ENCODE data around the gene LAYN. TPM values are rescaled to one million over a fixed set of nuclear protein-coding genes. Genes with fewer than 3 reads are reported as not detected.

Gene LAYN
- total RNA-seq, 1 experiment from 2014 or later = 9.6 TPM

GRCh38 chr11:111575740-111576139, 35.2 kb downstream of the LAYN start:
- H3K36me3 ChIP-seq (ENCODE audit: insufficient read depth, low read length, poor library complexity, severe bottlenecking) = no peaks in the 10 kb centered on the region
- no peaks in the 10 kb centered on the region for H3K27me3 ChIP-seq (replicated peaks; ENCODE audit: insufficient read depth, low read depth, low read length, poor library complexity)
- no peaks in the 10 kb centered on the region for H3K9me3 ChIP-seq (ENCODE audit: low read depth, low read length, poor library complexity, severe bottlenecking)
- peaks cover 8% of the 10 kb centered on the region for H3K4me1 ChIP-seq (ENCODE audit: insufficient read depth, low read length, poor library complexity, severe bottlenecking)
- no TSS peak for BruUV-seq (replicated peaks)
- ChIA-PET CTCF (no interaction called here), POLR2A (ENCODE audit: low non-redundant PET) (no interaction called here)
- H3K27ac ChIP-seq (ENCODE audit: low read depth, low read length, poor library complexity, severe bottlenecking) = no peak overlapping the region
- intact Hi-C loops (cut with micrococcal nuclease; ENCODE audit: unreplicated experiment) = no loop called here
- TF ChIP-seq EZH2 (IDR thresholded peaks at IDR 0.05; ENCODE audit: borderline replicate concordance, low read depth, low read length, poor library complexity, severe bottlenecking) (no peak), CTCF (conservative IDR thresholded peaks at IDR 0.05; ENCODE audit: low read depth, low read length) (no peak)
- H3K4me3 ChIP-seq (ENCODE audit: low read depth, low read length, poor library complexity, severe bottlenecking) = no peak overlapping the region
- no peak for DNase-seq (ENCODE audit: low spot score)

DNA sequence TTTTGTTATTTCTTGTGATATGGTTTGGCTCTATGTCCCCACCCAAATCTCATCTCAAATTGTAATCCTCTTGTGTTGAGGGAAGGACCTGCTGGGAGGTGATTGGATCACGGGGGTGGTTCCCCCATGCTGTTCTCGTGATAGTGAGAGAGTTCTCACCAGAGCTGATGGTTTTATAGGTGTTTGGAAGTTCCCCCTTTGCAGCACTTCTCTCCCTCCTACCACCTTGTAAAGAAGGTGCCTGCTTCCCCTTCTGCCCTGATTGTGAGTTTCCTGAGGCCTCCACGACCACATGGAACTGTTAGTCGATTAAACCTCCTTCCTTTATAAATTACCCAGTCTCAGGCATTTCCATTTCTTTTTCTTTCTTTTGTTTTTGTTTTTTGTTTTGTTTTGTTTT, 37.3 kb downstream of the LAYN start:
- no peaks in the 10 kb centered on the region for H3K4me1 ChIP-seq (ENCODE audit: insufficient read depth, low read length, poor library complexity, severe bottlenecking)
- H3K36me3 ChIP-seq (ENCODE audit: insufficient read depth, low read length, poor library complexity, severe bottlenecking) = no peaks in the 10 kb centered on the region
- CTCF ChIA-PET = no interaction called here
- no TSS peak for BruUV-seq (replicated peaks)
- intact Hi-C loops (cut with micrococcal nuclease; ENCODE audit: unreplicated experiment) = no loop called here
- TF ChIP-seq CTCF (conservative IDR thresholded peaks at IDR 0.05; ENCODE audit: low read depth, low read length) = no peak
- no peak for TF ChIP-seq EZH2 (IDR thresholded peaks at IDR 0.05; ENCODE audit: borderline replicate concordance, low read depth, low read length, poor library complexity, severe bottlenecking)
- POLR2A ChIA-PET (ENCODE audit: low non-redundant PET) = no interaction called here
- no peak overlapping the region for H3K27ac ChIP-seq (ENCODE audit: low read depth, low read length, poor library complexity, severe bottlenecking)
- H3K27me3 ChIP-seq (replicated peaks; ENCODE audit: insufficient read depth, low read depth, low read length, poor library complexity) = no peaks in the 10 kb centered on the region
- no peak overlapping the region for H3K4me3 ChIP-seq (ENCODE audit: low read depth, low read length, poor library complexity, severe bottlenecking)
- DNase-seq (ENCODE audit: low spot score) = no peak
- no peaks in the 10 kb centered on the region for H3K9me3 ChIP-seq (ENCODE audit: low read depth, low read length, poor library complexity, severe bottlenecking)

- DNase-seq (ENCODE audit: low spot score) = no peak
- Histone ChIP-seq H3K27ac (ENCODE audit: low read depth, low read length, poor library complexity, severe bottlenecking) (no peak overlapping the region), H3K9me3 (ENCODE audit: low read depth, low read length, poor library complexity, severe bottlenecking) (no peaks in the 10 kb centered on the region), H3K4me1 (ENCODE audit: insufficient read depth, low read length, poor library complexity, severe bottlenecking) (no peaks in the 10 kb centered on the region), H3K4me3 (ENCODE audit: low read depth, low read length, poor library complexity, severe bottlenecking) (no peak overlapping the region), H3K27me3 (replicated peaks; ENCODE audit: insufficient read depth, low read depth, low read length, poor library complexity) (no peaks in the 10 kb centered on the region), H3K36me3 (ENCODE audit: insufficient read depth, low read length, poor library complexity, severe bottlenecking) (no peaks in the 10 kb centered on the region)
- no TSS peak for BruUV-seq (replicated peaks)
- intact Hi-C loops (cut with micrococcal nuclease; ENCODE audit: unreplicated experiment) = no loop called here
- TF ChIP-seq CTCF (conservative IDR thresholded peaks at IDR 0.05; ENCODE audit: low read depth, low read length) = no peak
- no peak for TF ChIP-seq EZH2 (IDR thresholded peaks at IDR 0.05; ENCODE audit: borderline replicate concordance, low read depth, low read length, poor library complexity, severe bottlenecking)
- ChIA-PET CTCF (no interaction called here), POLR2A (ENCODE audit: low non-redundant PET) (no interaction called here)
These were observed 40.8 kb downstream of the LAYN start for GRCh38 chr11:111581341-111581740.

Measured in A673 (cell line).